ENCODE data around the gene PTBP1. TPM values are rescaled to one million over a fixed set of nuclear protein-coding genes. Genes with fewer than 3 reads are reported as not detected.

The PTBP1 gene
- total RNA-seq, 3 donors from 2014 or later (not counting 1 experiment from before 2014, with no cell fraction given) = 302 to 350 (median 345) TPM

GRCh38 chr19:798415-799075 is 1.3 kb downstream of the PTBP1 start:
- Histone ChIP-seq H3K4me1 (ENCODE audit: control insufficient read depth, insufficient read depth, low read length) (peaks cover 58% of the 10 kb centered on the region), H3K27ac (ENCODE audit: low read length) (peak overlapping the region; percentile 56), H3K27me3 (ENCODE audit: control insufficient read depth, insufficient read depth, low read length) (no peaks in the 10 kb centered on the region), H3K9me3 (ENCODE audit: control insufficient read depth, insufficient read depth, low read length) (no peaks in the 10 kb centered on the region), H3K36me3 (ENCODE audit: control insufficient read depth, insufficient read depth, low read length) (peaks cover 16% of the 10 kb centered on the region), H3K4me3 (ENCODE audit: low read length) (peak overlapping the region; percentile 46)
- Mint-ChIP-seq H3K4me3 (peak overlapping the region; percentile 91), H3K4me1 (peaks cover 54 to 57% of the 10 kb centered on the region in 2 donors), H3K27ac (peak overlapping the region; percentile 83 to 88), H3K36me3 (no peaks in the 10 kb centered on the region), H3K9me3 (no peaks in the 10 kb centered on the region), H3K27me3 (ENCODE audit: low read depth in 2 of 2) (no peaks in the 10 kb centered on the region)
- DNase-seq (peak in 1 of 2 donors; percentile 51), ATAC-seq (no peak)
- WGBS (ENCODE audit: insufficient coverage) = 2% methylated on average over 44 of the region's 44 CpGs
- intact Hi-C loops (cut with micrococcal nuclease) = loop anchor here (5.0 kb wide), 1 partner anchor 136 kb away; the partner anchor contains the start of gene RNF126
- TF ChIP-seq CTCF (IDR thresholded peaks at IDR 0.05) = no peak

DNA sequence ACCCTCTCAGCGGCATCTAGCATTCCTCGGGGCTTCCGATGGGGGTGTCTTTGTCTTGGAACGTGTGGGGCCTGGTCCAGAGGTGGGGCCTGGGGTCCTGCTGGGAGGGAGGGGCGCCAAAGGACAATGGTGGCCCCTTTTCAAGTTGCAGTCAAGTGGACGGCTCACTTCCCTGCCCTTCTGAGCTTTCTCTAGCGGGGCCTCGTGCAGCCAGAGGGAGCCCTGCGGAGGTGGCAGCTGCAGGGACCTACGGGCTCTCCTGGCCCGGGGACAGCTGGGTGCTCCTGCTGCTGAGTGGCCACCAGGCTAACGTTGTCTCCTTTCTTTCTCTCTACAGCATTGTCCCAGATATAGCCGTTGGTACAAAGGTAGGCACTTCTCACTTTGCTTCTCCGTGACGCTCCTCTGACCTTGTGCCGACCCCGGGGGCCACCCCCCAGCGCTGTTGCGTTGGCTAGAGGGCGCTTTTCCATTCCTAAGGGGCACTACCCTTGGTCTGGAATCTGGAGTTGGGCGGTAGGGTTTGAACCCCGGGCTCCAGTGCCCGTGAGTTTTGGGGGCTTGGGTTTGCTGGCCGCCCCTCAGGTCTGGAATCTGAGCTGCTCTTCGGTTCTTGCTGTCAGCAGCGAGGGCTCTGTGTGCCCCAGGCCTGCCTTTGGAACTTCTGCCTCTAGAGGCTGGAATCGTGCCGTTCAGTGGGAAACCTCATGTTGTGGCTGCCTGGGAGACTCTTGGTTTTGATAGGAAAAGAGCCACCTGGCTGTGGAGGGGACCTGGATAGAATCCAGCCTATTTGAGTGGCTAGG is 2.0 kb downstream of the PTBP1 start:
- no peaks in the 10 kb centered on the region for H3K9me3 ChIP-seq (ENCODE audit: control insufficient read depth, insufficient read depth, low read length)
- H3K36me3 Mint-ChIP-seq = no peaks in the 10 kb centered on the region
- H3K4me1 ChIP-seq (ENCODE audit: control insufficient read depth, insufficient read depth, low read length) = peaks cover 60% of the 10 kb centered on the region
- peaks cover 23% of the 10 kb centered on the region for H3K36me3 ChIP-seq (ENCODE audit: control insufficient read depth, insufficient read depth, low read length)
- peak in 1 of 2 donors; percentile 59 for DNase-seq
- H3K4me3 ChIP-seq (ENCODE audit: low read length) = peak overlapping the region; percentile 46
- no peak for TF ChIP-seq CTCF (IDR thresholded peaks at IDR 0.05)
- peaks cover 57% of the 10 kb centered on the region in 2 donors for H3K4me1 Mint-ChIP-seq
- intact Hi-C loops (cut with micrococcal nuclease) = loop anchor here (5.0 kb wide), 1 partner anchor 137 kb away; the partner anchor contains the start of gene RNF126
- 28% methylated on average over 28 of the region's 28 CpGs for WGBS (ENCODE audit: insufficient coverage)
- H3K27ac Mint-ChIP-seq = peak overlapping the region; percentile 83 to 88
- peak overlapping the region; percentile 56 for H3K27ac ChIP-seq (ENCODE audit: low read length)
- no peaks in the 10 kb centered on the region for H3K9me3 Mint-ChIP-seq
- ATAC-seq = no peak
- no peaks in the 10 kb centered on the region for H3K27me3 Mint-ChIP-seq (ENCODE audit: low read depth in 2 of 2)
- no peaks in the 10 kb centered on the region for H3K27me3 ChIP-seq (ENCODE audit: control insufficient read depth, insufficient read depth, low read length)
- H3K4me3 Mint-ChIP-seq = peak overlapping the region; percentile 91

DNA sequence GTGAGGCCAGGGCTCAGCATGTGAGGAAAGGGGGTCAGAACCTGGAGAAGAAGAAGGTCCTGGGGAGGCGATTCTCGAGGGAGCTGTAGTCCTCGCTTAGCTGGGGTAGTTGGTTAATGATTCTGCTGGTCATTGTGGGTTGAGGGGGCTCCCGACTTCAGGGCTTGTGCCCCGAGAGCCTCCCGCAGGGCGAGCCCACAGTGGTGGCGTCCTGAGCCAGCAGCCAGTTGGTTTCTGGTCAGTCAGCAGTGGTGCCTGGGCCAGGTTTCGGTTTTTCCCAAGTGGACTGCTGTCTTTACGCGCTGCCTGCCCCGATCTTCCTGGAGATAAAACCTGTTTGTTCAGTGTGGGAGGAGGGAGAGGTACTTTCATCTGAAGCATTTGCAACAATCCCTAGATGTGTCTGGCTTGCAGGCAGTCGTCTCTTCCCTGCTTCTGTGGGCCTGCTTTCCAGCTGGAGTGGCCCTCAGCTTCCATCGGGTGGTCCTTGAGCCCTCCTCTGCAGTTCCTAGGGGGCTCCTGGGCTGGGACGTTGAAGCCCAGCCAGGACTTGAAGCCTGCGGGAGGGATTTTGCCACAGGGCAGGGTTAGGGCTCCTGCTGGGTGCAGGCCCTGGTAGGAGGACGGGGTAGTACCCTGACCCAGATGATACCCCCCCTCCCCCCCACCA is 3.2 kb downstream of the PTBP1 start:
- no peak overlapping the region for H3K4me3 ChIP-seq (ENCODE audit: low read length)
- H3K27ac ChIP-seq (ENCODE audit: low read length) = no peak overlapping the region
- Mint-ChIP-seq H3K27me3 (ENCODE audit: low read depth in 2 of 2) (no peaks in the 10 kb centered on the region), H3K4me1 (peaks cover 57% of the 10 kb centered on the region in 2 donors), H3K36me3 (no peaks in the 10 kb centered on the region), H3K9me3 (no peaks in the 10 kb centered on the region), H3K27ac (peak overlapping the region; percentile 83 to 88), H3K4me3 (peak overlapping the region; percentile 91)
- H3K9me3 ChIP-seq (ENCODE audit: control insufficient read depth, insufficient read depth, low read length) = no peaks in the 10 kb centered on the region
- H3K4me1 ChIP-seq (ENCODE audit: control insufficient read depth, insufficient read depth, low read length) = peaks cover 60% of the 10 kb centered on the region
- intact Hi-C loops (cut with micrococcal nuclease) = no loop called here
- ATAC-seq (no peak), DNase-seq (peak in 1 of 2 donors; percentile 41)
- no peaks in the 10 kb centered on the region for H3K27me3 ChIP-seq (ENCODE audit: control insufficient read depth, insufficient read depth, low read length)
- peaks cover 32% of the 10 kb centered on the region for H3K36me3 ChIP-seq (ENCODE audit: control insufficient read depth, insufficient read depth, low read length)
- 54% methylated on average over 16 of the region's 17 CpGs for WGBS (ENCODE audit: insufficient coverage)
- no peak for TF ChIP-seq CTCF (IDR thresholded peaks at IDR 0.05)
